ENCODE measurements around the gene SALL2.
"Not testable (repeated sequence)": the region's sequence is repeated elsewhere in the genome, so short reads cannot be mapped to it uniquely, and the experiment has no call there.

SALL2 gene

GRCh38 chr14:21525962-21526671, at the start of gene SALL2:
SALL2 (minus strand) TSS chr14:21526346; CDS start chr14:21526127, 219 bp downstream.
- DNase-seq = peak; percentile 30 to 82

DNA sequence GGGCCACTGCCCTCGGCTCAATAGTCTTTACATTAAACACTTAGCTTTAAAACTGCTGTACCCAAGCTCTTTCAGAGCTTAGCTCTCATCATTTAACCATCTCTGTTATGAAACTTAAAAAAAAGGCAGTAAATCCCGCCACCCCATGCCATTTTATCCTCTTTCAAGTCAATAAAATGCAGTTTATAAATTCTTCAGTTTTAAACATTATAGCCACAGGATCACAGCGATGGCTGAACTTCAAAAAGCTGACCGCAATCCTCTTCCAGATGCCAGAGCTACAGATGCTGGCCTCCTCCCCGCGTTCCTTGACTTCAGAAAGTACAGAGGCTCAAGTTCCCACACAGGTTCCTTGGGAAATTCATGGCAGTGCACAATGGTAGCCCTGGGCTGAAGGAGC, 49.5 kb upstream of the SALL2 start:
- no peak for DNase-seq

DNA sequence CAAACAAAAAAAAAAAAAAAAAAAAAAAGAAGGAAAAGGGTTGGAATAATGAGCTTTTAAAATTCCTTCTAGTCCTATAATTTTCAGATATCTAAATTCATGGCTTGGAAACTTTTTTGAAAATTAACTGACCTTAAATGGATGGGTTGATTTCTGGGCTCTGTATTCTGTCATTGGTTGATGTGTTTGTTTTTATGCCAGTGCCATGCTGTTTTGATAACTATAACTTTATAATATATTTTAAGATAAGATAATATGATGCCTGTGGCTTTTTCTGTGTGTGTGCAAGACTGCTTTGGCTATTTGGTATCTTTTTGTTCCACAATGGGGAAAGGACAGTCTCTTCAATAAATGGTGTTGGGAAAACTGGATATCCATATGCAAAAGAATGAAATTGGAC, 46.5 kb upstream of the SALL2 start:
- DNase-seq = no peak

DNA sequence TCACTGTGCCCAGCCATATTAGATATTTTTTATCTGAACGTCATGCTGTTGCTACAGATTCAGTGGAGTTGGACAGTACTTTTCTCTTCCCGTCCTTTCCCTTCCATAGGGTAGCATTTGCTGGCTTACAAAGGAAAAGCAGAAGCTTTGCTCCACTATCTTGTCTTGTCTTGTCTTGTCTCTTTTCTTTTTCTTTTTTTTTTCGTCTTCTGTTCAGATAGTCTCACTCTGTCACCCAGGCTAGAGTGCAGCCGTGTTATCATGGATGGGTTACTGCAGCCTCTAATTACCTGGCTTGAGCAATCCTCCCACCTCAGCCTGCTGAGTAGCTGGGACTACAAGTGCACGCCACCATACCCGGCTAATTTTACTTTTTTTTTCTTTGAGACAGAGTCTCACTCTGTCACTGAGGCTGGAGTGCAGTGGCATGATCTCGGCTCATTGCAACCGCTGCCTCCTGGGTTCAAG, 32.6 kb upstream of the SALL2 start:
- no peak for DNase-seq

- DNase-seq = peak; percentile 88 to 93
Observed at GRCh38 chr14:21557084-21557901, 31.1 kb upstream of the SALL2 start.

GRCh38 chr14:21556378-21557083, 30.4 kb upstream of the SALL2 start:
- no peak for DNase-seq

- no peak for DNase-seq
Observed at GRCh38 chr14:21553266-21553665, 27.1 kb upstream of the SALL2 start.

GRCh38 chr14:21544588-21544987, 18.4 kb upstream of the SALL2 start:
- DNase-seq = not testable (repeated sequence)

GRCh38 chr14:21543963-21544362, 17.8 kb upstream of the SALL2 start:
- DNase-seq = peak in 1 of 2 experiments; percentile 49

GRCh38 chr14:21543521-21543960, 17.4 kb upstream of the SALL2 start:
- DNase-seq = peak in 1 of 2 experiments; percentile 59

DNA sequence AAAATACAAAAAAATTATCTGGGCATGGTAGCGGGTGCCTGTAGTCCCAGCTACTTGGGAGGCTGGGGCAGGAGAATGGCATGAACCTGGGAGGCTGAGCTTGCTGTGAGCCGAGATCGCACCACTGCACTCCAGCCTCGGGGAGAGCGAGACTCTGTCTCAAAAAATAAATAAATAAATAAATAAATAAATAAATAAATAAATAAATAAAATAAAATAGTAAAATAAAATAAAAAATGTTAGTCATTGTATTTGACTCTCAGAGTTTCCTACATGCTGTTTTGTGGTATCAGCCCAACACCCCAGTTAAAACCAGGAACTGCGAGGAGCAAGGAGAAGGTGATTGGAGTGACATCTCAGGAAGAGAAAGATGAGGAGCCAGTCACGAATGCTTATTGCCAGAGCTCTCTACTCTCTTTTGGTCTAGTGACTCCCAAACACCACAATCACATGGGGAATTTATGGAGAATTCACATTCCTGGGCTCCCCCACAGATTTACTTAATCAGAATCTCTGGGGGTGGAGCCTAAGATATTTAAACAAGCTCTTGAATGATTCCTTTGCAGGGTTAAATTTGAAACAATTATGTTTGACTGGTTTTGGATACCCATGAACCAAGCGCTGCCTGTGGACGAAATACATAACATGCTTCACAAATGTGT, 15.4 kb upstream of the SALL2 start:
- no peak for DNase-seq

GRCh38 chr14:21539189-21539940, 13.2 kb upstream of the SALL2 start:
- DNase-seq = no peak

DNA sequence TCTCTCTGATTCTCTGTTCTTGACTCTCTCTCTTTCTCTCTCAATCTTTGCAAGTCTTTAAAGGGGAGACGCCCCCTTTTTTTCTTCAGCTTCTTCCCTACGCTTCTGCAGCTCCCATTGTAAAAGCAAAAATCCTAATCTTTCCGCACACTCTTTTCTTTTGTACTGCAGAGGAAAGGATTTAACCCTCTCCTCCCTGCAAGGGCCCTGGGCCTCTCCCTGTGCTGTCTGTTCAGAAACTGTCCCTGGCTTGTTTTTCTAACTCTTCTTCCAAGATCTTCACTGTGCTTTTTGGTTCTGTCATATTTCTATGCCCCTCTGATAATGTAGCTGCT, 10.9 kb upstream of the SALL2 start:
- no peak for DNase-seq

GRCh38 chr14:21536418-21537089, 10.4 kb upstream of the SALL2 start:
- DNase-seq = no peak

- DNase-seq = no peak
Observed at GRCh38 chr14:21535545-21536417, 9.6 kb upstream of the SALL2 start.

DNA sequence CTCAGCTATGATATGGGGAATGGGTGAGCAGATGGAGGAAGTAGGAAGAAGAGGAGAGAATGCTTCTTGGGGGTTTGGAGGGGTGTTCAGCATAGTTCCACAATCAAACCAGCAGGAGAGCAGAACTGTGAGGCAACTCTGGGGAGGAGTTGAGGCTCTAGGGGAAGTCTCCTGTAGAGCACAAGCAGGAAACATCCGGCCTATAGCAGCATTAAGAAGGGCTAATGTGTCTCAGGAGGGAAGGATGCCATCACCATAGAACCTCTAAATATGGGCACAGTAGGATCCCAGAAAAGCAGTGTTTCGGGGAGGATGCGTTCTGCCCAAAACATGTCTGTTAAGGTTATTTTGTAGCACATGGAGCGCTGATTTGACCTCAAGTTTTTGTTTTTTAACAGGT, 8.4 kb upstream of the SALL2 start:
- DNase-seq = no peak

- DNase-seq = no peak
Observed at GRCh38 chr14:21533294-21533693, 7.1 kb upstream of the SALL2 start.

DNA sequence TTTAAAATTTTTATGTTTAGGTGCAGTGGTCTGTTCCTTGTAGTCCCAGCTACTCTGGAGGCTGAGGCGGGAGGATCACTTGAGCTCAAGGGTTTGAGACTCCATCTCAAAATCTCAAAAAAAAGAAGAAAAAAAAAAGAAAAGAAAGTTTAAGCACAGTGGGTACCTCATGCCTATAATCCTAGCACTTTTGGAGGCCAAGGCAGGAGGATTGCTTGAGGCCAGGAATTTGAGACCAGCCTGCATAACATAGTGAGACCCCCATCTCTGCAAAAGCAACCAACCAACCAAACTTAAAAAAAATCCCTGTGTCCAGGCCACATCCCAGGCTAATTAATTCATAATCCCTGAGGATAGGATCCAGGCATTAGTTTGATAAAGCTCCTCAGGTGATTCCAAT, 3.4 kb upstream of the SALL2 start:
- no peak for DNase-seq

GRCh38 chr14:21528381-21529348, 2.5 kb upstream of the SALL2 start:
- no peak for DNase-seq
